ENCODE data around the gene FOXK2.

Gene FOXK2

DNA sequence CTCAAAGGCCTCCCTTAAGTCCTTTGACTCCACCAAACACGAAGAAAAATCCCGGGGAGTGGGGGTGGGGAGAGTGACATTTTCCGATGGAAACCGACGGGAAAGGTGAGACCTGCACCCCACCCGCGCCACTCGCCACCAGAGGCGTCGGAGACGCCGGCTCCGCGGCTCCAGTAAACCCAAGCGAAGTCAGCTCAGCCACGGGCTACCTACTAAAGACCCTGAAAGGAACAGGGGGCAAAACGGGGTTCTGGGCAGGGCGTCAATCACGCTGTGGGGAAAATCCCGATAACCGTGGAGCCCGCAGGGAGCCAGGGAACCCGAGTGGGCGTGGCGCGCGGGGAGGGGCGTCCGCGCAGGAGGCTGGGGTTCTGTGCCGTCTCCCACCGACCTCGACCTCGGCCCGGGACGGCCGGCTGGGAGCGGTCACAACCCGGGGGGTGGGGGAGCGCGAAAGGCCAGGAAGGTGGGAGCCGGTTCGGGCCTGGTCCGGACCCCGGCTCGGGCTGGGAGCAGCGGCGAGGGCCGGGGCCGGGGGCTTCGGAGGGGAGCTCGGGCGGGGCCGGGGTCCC, 128.1 kb downstream of the FOXK2 start:
- Histone ChIP-seq H3K9ac (ENCODE audit: insufficient read length, low read depth) (peak overlapping the region; percentile 100), H3K4me1 (ENCODE audit: insufficient read depth, insufficient read length) (peaks cover 10% of the 10 kb centered on the region), H3K36me3 (ENCODE audit: insufficient read depth, insufficient read length, low read length) (peaks cover 25% of the 10 kb centered on the region), H3K27me3 (ENCODE audit: insufficient read depth, insufficient read length) (no peaks in the 10 kb centered on the region), H3K9me3 (ENCODE audit: insufficient read depth, low read length) (no peaks in the 10 kb centered on the region), H3K4me3 (ENCODE audit: insufficient read length, low read depth) (peak overlapping the region; percentile 98)
- TF ChIP-seq SUZ12 (IDR thresholded peaks at IDR 0.05; ENCODE audit: extremely low read depth, insufficient read depth, insufficient read length) (no peak), ZNF274 (IDR thresholded peaks at IDR 0.05; ENCODE audit: low read depth, low read length) (no peak), YY1 (IDR thresholded peaks at IDR 0.05; ENCODE audit: insufficient read depth, insufficient read length) (no peak)
- no peak for DNase-seq (ENCODE audit: low read depth, low spot score)

DNA sequence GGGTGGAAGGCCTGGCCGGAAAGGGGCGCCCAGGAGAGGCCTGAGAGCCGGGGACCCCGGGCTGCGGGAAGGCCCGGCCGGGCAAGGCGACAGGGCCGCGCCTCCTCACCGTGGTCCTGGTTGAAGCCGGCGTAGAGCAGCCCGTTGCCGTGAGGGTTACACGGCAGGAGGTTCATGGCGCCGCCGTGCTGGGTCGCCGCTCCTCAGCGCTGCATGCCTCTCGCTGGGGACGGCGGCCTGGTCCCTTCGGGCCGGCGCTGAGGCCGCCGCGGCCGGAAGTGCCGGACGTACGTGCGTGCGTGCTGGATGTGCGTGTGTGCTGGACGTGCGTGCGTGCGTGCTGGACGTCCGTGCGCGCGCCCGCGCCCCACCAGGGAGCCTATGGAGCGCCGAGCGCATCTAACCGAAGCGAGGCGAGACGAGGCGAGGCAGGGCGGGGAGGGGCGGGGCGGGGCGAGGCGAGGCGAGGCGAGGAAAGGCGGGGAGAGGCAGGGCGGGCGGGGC, 128.7 kb downstream of the FOXK2 start, which contains the start of gene WDR45B:
WDR45B (minus strand) TSS at position 280 of the 504 bp plus-strand sequence; CDS start at position 176, 104 bp downstream.
- Histone ChIP-seq H3K4me3 (ENCODE audit: insufficient read length, low read depth) (peak within 1 kb of the TSS; percentile 98), H3K4me1 (ENCODE audit: insufficient read depth, insufficient read length) (peaks cover 10% of the 10 kb centered on the region), H3K36me3 (ENCODE audit: insufficient read depth, insufficient read length, low read length) (peaks cover 20% of the 10 kb centered on the region), H3K27me3 (ENCODE audit: insufficient read depth, insufficient read length) (no peaks in the 10 kb centered on the region), H3K9ac (ENCODE audit: insufficient read length, low read depth) (peak within 1 kb of the TSS; percentile 100), H3K9me3 (ENCODE audit: insufficient read depth, low read length) (no peaks in the 10 kb centered on the region)
- DNase-seq (ENCODE audit: low read depth, low spot score) = peak; percentile 81
- TF ChIP-seq YY1 (IDR thresholded peaks at IDR 0.05; ENCODE audit: insufficient read depth, insufficient read length) (no peak), ZNF274 (IDR thresholded peaks at IDR 0.05; ENCODE audit: low read depth, low read length) (no peak), SUZ12 (IDR thresholded peaks at IDR 0.05; ENCODE audit: extremely low read depth, insufficient read depth, insufficient read length) (no peak)

GRCh38 chr17:82648742-82649331, 129.3 kb downstream of the FOXK2 start:
- H3K27me3 ChIP-seq (ENCODE audit: insufficient read depth, insufficient read length) = no peaks in the 10 kb centered on the region
- H3K9me3 ChIP-seq (ENCODE audit: insufficient read depth, low read length) = no peaks in the 10 kb centered on the region
- TF ChIP-seq YY1 (IDR thresholded peaks at IDR 0.05; ENCODE audit: insufficient read depth, insufficient read length) = no peak
- TF ChIP-seq SUZ12 (IDR thresholded peaks at IDR 0.05; ENCODE audit: extremely low read depth, insufficient read depth, insufficient read length) = no peak
- no peak for TF ChIP-seq ZNF274 (IDR thresholded peaks at IDR 0.05; ENCODE audit: low read depth, low read length)
- peaks cover 10% of the 10 kb centered on the region for H3K4me1 ChIP-seq (ENCODE audit: insufficient read depth, insufficient read length)
- DNase-seq (ENCODE audit: low read depth, low spot score) = no peak
- peak overlapping the region; percentile 87 for H3K9ac ChIP-seq (ENCODE audit: insufficient read length, low read depth)
- peak overlapping the region; percentile 51 for H3K4me3 ChIP-seq (ENCODE audit: insufficient read length, low read depth)
- H3K36me3 ChIP-seq (ENCODE audit: insufficient read depth, insufficient read length, low read length) = peaks cover 14% of the 10 kb centered on the region

DNA sequence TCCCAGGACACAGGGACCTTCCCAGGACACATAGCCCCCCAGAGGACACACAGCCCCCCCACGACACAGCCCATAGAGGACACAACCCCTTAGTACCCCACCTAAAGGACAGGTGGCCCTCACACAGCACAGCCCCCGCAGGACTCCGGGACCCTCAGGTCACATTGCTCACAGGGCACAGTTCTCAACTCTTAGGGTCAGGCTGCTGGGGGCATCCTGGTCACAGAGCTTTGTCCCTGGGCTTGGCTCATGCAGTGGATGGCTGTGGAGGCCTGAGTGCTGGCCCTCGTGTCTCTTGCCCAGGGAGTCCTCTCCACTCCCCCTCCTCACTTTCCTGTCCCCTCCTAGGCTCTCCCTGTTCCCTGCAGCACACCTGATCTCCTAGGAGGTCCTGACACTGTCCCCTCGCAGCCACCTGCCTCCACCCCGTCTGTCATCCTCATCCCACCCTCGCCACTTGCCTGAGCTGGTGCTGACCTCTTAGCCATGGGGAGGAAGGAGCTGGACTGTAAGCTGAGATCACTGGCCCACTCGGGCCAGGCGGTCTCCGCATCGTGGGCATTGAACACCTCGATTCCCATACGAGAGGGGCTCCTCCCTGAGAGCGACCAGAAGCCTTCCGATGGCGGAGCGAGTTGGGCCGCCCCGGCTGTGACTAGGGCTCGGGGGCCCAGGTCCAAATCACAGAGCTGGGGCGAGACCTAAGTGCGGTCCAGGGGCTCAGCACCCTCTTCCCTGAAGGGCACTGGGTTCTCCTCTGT, 130.1 kb downstream of the FOXK2 start:
- H3K4me1 ChIP-seq (ENCODE audit: insufficient read depth, insufficient read length) = peaks cover 10% of the 10 kb centered on the region
- no peaks in the 10 kb centered on the region for H3K9me3 ChIP-seq (ENCODE audit: insufficient read depth, low read length)
- peak overlapping the region; percentile 87 for H3K9ac ChIP-seq (ENCODE audit: insufficient read length, low read depth)
- H3K27me3 ChIP-seq (ENCODE audit: insufficient read depth, insufficient read length) = no peaks in the 10 kb centered on the region
- no peak for DNase-seq (ENCODE audit: low read depth, low spot score)
- no peak for TF ChIP-seq YY1 (IDR thresholded peaks at IDR 0.05; ENCODE audit: insufficient read depth, insufficient read length)
- TF ChIP-seq SUZ12 (IDR thresholded peaks at IDR 0.05; ENCODE audit: extremely low read depth, insufficient read depth, insufficient read length) = no peak
- no peak for TF ChIP-seq ZNF274 (IDR thresholded peaks at IDR 0.05; ENCODE audit: low read depth, low read length)
- H3K4me3 ChIP-seq (ENCODE audit: insufficient read length, low read depth) = no peak overlapping the region
- H3K36me3 ChIP-seq (ENCODE audit: insufficient read depth, insufficient read length, low read length) = peaks cover 5% of the 10 kb centered on the region

- no peak overlapping the region for H3K4me3 ChIP-seq (ENCODE audit: insufficient read length, low read depth)
- peaks cover 2% of the 10 kb centered on the region for H3K36me3 ChIP-seq (ENCODE audit: insufficient read depth, insufficient read length, low read length)
- no peaks in the 10 kb centered on the region for H3K9me3 ChIP-seq (ENCODE audit: insufficient read depth, low read length)
- H3K27me3 ChIP-seq (ENCODE audit: insufficient read depth, insufficient read length) = no peaks in the 10 kb centered on the region
- TF ChIP-seq SUZ12 (IDR thresholded peaks at IDR 0.05; ENCODE audit: extremely low read depth, insufficient read depth, insufficient read length) = no peak
- no peak for TF ChIP-seq YY1 (IDR thresholded peaks at IDR 0.05; ENCODE audit: insufficient read depth, insufficient read length)
- TF ChIP-seq ZNF274 (IDR thresholded peaks at IDR 0.05; ENCODE audit: low read depth, low read length) = no peak
- no peak for DNase-seq (ENCODE audit: low read depth, low spot score)
- H3K9ac ChIP-seq (ENCODE audit: insufficient read length, low read depth) = no peak overlapping the region
- peaks cover 10% of the 10 kb centered on the region for H3K4me1 ChIP-seq (ENCODE audit: insufficient read depth, insufficient read length)
Measured at GRCh38 chr17:82650723-82651122, 131.2 kb downstream of the FOXK2 start.

DNA sequence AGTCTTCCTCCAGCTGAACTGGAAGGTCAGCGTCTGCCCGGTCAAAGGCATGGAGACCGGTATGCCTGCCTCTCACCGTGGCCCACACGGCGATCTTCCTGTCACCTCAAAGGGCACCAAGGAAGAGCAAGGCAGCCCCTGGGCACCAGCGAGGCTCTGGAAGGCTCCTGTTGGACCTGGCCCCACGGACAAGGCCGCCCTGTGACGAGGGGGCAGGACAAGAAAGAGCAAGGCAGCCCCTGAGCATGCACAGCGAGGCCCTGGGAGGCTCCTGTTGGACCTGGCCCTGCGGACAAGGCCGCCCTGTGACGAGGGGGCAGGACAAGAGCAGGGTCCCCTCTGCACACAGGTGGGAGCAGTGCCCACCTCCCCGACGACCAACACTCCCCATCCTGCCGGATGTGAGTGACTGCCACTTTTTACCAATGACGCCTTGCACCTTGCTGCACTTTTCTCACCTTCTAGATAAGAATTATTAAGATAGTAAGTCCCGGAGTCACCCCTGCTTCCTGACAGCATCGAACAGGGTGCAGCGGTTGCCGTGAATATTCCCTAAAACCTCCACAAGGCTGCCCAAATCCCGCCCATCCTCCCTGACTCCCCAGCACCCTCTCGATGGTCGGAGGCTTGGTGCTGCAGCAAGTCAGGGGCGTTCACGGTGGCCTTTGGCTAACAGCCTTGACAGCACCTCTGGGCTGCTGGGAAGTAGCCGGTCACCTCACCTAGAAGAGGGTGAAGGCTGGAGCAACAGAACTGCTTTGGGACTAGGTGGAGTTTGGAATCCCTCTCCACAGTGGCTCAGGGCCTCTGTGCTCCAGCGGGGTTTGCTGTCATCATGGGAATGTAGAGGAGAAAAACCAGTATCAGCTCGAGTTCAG, 134.4 kb downstream of the FOXK2 start:
- H3K27me3 ChIP-seq (ENCODE audit: insufficient read depth, insufficient read length) = no peaks in the 10 kb centered on the region
- H3K9ac ChIP-seq (ENCODE audit: insufficient read length, low read depth) = peak overlapping the region; percentile 32
- peaks cover 10% of the 10 kb centered on the region for H3K4me1 ChIP-seq (ENCODE audit: insufficient read depth, insufficient read length)
- H3K9me3 ChIP-seq (ENCODE audit: insufficient read depth, low read length) = no peaks in the 10 kb centered on the region
- H3K4me3 ChIP-seq (ENCODE audit: insufficient read length, low read depth) = no peak overlapping the region
- H3K36me3 ChIP-seq (ENCODE audit: insufficient read depth, insufficient read length, low read length) = no peaks in the 10 kb centered on the region
- TF ChIP-seq ZNF274 (IDR thresholded peaks at IDR 0.05; ENCODE audit: low read depth, low read length) (no peak), YY1 (IDR thresholded peaks at IDR 0.05; ENCODE audit: insufficient read depth, insufficient read length) (no peak), SUZ12 (IDR thresholded peaks at IDR 0.05; ENCODE audit: extremely low read depth, insufficient read depth, insufficient read length) (no peak)
- no peak for DNase-seq (ENCODE audit: low read depth, low spot score)
